Fibroblast of the aortic adventitia (primary cell): ENCODE data around the gene ITIH1. TPM values are rescaled to one million over a fixed set of nuclear protein-coding genes. Genes with fewer than 3 reads are reported as not detected.

Experiments used
- DNase-seq: peaks from one replicate; pipeline ENCODE4 v3.0.0-alpha.2; 2010; ENCODE audit warnings: low read depth
- H3K4me3 ChIP-seq: 2 replicates; pipeline ENCODE4 v1.5.1; 2011; ENCODE audit warnings: low read depth, mild to moderate bottlenecking, control low read depth, low read length, moderate library complexity
- CTCF ChIP-seq: IDR thresholded peaks from 2 replicates; pipeline ENCODE4 v1.5.1; 2011; ENCODE audit warnings: mild to moderate bottlenecking, low read length, control low read depth, inconsistent platforms; ENCODE audit not compliant: insufficient read depth
- total RNA-seq: library from RNA; depleted of rRNA; stranded (reverse); fragments of >200 nt; gene quantifications from 2 replicates; pipeline ENCODE4 v1.2.3, GENCODE V29; 2012; ENCODE audit warnings: low replicate concordance

ITIH1 gene
- total RNA-seq, 1 donor: not detected

GRCh38 chr3:52796411-52796810 lies 19.0 kb downstream of the ITIH1 start:
- DNase-seq: no peak
- no peak overlapping the region for H3K4me3 ChIP-seq
- TF ChIP-seq CTCF: no peak

GRCh38 chr3:52798376-52798977 lies 21.1 kb downstream of the ITIH1 start:
- peak; percentile 9 for DNase-seq
- TF ChIP-seq CTCF: no peak
- H3K4me3 ChIP-seq: no peak overlapping the region

GRCh38 chr3:52798978-52799476 lies 21.6 kb downstream of the ITIH1 start:
- peak; percentile 35 for TF ChIP-seq CTCF
- DNase-seq: no peak
- no peak overlapping the region for H3K4me3 ChIP-seq

- peak; percentile 16 for DNase-seq
- TF ChIP-seq CTCF: no peak
- H3K4me3 ChIP-seq: no peak overlapping the region
Measured at GRCh38 chr3:52800079-52800478, 22.7 kb downstream of the ITIH1 start.

DNA sequence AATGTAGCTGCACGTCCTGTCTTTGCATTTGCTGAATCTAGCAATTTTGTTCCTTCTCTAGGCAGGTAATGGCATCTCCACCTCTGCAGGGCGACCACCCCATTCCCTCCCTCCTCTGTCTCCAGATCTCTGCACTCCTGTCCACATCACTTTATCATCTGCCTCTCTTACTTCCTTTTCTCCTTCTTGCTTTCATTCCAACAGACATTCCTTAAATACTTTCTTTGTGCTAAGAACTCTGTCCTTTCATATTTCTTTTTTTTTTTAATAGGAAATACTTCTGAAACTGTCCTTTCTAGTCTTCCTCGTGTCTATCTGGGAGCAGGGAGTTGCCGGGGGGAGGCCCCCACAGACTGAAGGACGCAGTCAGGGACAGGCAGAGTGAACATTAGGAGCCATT lies 24.4 kb downstream of the ITIH1 start:
- peak; percentile 10 for DNase-seq
- no peak overlapping the region for H3K4me3 ChIP-seq
- TF ChIP-seq CTCF: no peak

DNA sequence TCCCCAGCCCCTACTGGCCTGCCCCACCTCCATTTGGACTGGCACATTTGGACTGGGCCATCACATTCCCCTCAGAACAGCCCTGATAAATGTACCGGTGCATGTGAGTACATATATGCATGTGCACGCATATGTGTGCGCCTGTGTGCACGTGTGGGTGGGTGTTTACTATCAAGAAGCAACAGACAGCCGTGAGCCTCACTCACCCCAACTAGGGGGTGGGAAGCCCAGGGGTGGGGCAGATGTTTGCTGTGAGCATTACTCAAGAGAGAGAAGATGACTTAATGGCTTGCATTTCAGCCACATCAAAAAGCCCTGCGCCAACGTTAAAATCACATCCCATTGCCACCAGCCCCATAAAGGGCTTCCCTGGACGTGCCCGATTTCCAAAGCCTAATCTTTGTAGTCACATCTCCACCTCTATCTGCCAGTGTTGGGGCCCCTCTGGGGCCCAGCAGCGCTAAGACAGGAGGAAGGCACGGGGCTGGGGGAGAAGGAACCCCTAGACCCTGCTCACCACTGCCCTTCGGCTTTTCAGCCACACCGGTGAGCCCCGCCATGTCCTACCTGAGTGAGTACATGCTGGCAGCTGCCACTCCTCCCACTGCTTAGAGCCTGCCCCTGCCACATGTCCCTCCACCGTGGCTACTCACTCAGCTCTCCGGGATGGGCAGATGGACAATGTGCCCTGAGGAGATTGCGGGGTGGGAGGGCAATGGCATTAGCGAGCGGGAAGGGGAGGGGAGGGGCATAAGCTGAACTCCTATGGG lies 28.1 kb downstream of the ITIH1 start:
- H3K4me3 ChIP-seq: no peak overlapping the region
- no peak for TF ChIP-seq CTCF
- no peak for DNase-seq

DNA sequence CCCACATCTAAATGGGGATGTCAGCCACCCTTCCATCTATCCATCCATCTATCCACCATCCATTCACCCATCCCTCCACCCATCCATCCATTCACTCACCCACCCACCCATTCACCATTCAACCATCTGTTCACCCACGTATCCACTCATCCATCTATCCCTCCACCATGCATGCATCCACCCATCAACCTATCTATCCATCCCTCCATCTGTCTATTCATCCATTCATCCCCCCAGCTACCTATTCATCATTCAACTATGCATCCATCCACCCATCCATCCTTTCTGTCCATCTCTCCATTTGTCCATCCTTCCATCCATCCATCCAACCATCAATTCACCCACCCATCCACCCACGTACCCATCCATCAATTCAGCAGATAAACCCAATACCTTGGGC lies 31.8 kb downstream of the ITIH1 start:
- DNase-seq: no peak
- no peak for TF ChIP-seq CTCF
- no peak overlapping the region for H3K4me3 ChIP-seq
